NCI-H748 (cell line): Measurements from ENCODE around the gene CIB1.
"Not testable (repeated sequence)": the region's sequence is repeated elsewhere in the genome, so short reads cannot be mapped to it uniquely, and the experiment has no call there.

Experiments used
- DNase-seq: peaks from one replicate; lab custom pipeline; 2025; ENCODE audit not compliant: unreplicated experiment; lab: John Stamatoyannopoulos, UW

CIB1 gene

GRCh38 chr15:90201130-90201943 is 32.4 kb downstream of the CIB1 start, which contains the start of gene SEMA4B:
Gene SEMA4B, plus strand, starts transcription at chr15:90201330. Its CDS starts 249 bp downstream, at chr15:90201579.
- peak; percentile 77 for DNase-seq

- DNase-seq: no peak
These were observed 33.1 kb downstream of the CIB1 start for GRCh38 chr15:90200534-90201129.

- no peak for DNase-seq
These were observed 39.1 kb downstream of the CIB1 start for GRCh38 chr15:90194655-90195054.

- no peak for DNase-seq
These were observed 40.6 kb downstream of the CIB1 start for GRCh38 chr15:90192961-90193786.

- peak; percentile 68 for DNase-seq
These were observed 41.8 kb downstream of the CIB1 start for GRCh38 chr15:90191794-90192509.

GRCh38 chr15:90191344-90191687 is 42.4 kb downstream of the CIB1 start:
- DNase-seq: no peak

GRCh38 chr15:90190606-90191343 is 43.0 kb downstream of the CIB1 start:
- DNase-seq: no peak

GRCh38 chr15:90189781-90190467 is 43.8 kb downstream of the CIB1 start:
- DNase-seq: no peak

GRCh38 chr15:90188914-90189748 is 44.6 kb downstream of the CIB1 start:
- DNase-seq: no peak

- DNase-seq: not testable (repeated sequence)
These were observed 45.7 kb downstream of the CIB1 start for GRCh38 chr15:90188065-90188464.

GRCh38 chr15:90187257-90187868 is 46.4 kb downstream of the CIB1 start:
- no peak for DNase-seq

GRCh38 chr15:90184786-90185704 is 48.7 kb downstream of the CIB1 start:
- peak; percentile 81 for DNase-seq

GRCh38 chr15:90184119-90184785 is 49.5 kb downstream of the CIB1 start:
- peak; percentile 63 for DNase-seq

- no peak for DNase-seq
These were observed 52.0 kb downstream of the CIB1 start for GRCh38 chr15:90181776-90182175.
